GDM1 (cell line): ENCODE data around the gene RNASE8.
A peak's percentile ranks its signal among the peaks of the same experiment; 100 is the strongest.
"Not testable (repeated sequence)": the region's sequence is repeated elsewhere in the genome, so short reads cannot be mapped to it uniquely, and the experiment has no call there.

Experiments
- DNase-seq: peaks from one replicate; lab custom pipeline; 2025; lab: John Stamatoyannopoulos, UW

Gene RNASE8

DNA sequence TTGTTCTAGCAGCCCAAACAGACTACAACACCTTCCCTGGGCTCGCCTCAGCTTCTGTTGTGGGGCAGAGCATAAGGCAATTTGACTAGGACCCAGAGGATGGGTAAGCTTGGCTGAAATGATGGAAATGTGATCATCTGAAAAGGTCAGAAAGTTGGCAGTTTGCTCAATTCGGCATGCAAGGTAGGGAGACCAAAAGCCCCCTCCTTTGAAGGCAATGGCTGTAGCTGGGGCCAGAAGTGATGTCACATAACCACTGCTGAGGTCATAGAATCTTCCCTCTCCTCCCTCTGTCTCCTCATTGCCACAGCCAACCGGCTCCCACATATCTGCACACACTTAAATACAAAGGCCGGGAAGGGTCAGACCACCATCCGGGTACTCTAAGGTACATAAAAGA lies 27.7 kb upstream of the RNASE8 start, which contains the start of gene TPPP2:
TSS of gene TPPP2 (plus strand) at position 301 of the 400 bp plus-strand sequence. CDS start 365 bp downstream, outside the sequence.
- DNase-seq: no peak

GRCh38 chr14:21030531-21030930 lies 27.1 kb upstream of the RNASE8 start:
- no peak for DNase-seq

- no peak for DNase-seq
Measured at GRCh38 chr14:21032326-21033132, 25.1 kb upstream of the RNASE8 start.

- no peak for DNase-seq
Measured at GRCh38 chr14:21033133-21033698, 24.4 kb upstream of the RNASE8 start.

GRCh38 chr14:21034707-21035106 lies 22.9 kb upstream of the RNASE8 start, which contains the start of gene RNASE13:
Gene RNASE13, minus strand, starts transcription at chr14:21034807. Its CDS starts 519 bp downstream, at chr14:21034288.
- DNase-seq: no peak

DNA sequence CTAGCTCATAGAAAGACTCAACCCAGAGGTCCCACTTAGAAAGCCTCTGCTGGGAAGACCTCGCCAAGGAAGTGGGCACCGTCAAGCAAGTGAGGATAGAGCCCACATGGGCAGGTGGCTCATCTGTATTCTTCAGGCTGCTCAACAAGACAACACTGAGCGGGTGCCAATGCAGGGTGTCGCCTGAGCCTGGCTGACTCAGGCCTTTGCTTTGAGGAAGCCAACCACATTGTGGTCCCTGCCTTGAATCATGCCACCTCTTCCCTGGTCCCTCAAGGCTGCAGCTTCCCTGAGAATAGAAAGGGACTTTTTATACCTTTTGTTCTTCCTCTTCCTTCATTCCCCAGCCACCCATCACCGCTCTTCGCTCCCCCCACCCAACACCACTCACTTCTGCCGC lies 20.9 kb upstream of the RNASE8 start:
- no peak for DNase-seq

DNA sequence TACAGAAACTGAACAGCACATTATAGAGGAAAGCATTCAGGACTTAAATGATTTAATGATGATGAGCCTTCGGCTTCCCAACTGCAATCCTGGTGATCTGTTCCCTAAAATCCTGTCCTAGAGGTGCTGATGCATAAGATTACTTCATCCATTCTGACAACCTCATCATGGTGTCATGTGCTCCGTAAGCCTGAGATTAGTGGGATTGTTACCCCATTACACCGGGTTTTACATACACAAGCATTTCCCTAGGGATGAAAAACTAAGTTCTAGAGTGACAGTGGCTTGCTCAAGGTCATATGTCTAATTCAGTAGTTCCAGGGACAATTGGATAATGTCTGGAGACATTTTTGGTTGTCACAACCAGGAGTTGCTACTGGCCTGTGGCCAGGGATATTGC lies 20.5 kb upstream of the RNASE8 start:
- DNase-seq: no peak

GRCh38 chr14:21038441-21039422 lies 18.9 kb upstream of the RNASE8 start:
- DNase-seq: no peak

DNA sequence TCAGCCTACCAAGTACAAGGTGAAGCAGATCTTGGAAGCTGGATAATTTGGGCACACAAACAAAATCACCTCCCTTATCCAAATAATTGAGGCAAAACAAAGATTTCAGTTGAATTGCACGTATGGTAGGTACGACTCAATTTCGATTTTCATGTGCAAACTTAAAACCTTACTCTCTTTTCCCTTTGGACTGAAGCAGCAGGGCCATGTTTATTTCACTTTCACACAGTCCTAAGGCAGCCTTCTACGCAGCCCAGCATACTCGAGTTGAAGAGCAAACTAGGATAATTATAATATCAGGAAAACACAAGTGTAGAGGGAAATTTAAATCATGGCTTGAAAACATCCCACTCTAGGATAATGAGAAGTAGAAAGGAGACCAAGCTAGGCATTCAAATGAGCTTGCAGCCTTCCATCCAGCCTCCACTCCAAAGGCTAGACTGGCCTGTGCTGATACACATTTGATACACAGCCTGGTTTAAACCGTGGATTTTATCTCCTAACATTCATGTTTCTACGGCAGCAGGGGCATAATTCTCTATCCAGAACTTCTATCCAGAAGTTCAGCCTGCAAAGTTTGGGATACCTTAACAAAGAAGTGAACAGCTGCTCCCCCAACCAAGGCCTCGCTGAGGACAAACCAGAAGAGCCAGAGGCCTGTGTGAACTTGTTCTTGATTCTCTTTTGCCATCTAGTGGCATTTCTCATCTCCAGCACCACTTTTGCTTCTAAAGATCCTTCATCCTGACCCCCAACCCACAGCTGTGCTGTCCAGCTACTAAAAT lies 17.8 kb upstream of the RNASE8 start:
- peak; percentile 63 for DNase-seq

DNA sequence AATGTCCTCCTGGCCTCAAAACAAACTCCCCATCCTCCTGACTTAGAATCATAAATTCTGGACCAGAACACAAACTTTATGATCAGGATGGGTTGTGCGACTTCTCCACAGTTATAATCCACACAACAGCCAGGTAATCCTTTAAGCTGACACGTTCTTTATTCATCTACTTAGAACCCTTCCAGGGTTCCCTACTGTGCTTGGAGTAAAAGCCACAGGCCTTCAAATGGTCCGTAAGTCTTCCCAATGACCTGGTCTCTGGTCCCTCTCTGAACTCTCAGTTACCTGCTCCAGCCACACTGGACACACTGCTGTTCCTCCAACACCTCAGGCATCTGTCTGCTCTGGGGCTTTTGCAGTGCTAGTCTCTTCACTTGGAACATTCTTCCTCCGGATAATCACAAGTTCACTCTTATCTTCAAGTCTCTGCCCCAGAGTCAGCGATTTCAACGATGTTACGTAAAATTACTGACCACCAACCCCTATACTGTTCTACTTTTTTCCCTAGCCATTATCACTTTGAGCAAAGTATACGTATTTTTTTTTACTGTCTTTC lies 17.2 kb upstream of the RNASE8 start:
- no peak for DNase-seq

DNA sequence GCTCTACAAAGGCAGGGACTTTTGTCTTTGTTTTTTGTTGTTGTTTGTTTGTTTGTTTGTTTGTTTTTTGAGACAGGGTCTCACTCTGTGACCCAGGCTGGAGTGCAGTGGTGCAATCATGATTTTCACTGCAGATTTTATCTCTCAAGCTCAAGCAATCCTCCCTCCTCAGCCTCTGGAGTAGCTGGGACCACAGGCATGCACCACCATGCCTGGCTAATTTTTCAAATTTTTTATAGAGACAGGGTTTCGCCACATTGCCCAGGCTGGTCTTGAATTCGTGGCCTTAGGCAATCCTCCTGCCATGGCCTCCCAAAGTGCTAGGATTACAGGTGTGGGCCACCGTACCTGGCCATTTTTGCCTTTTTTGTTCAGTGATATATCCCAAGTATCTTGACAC lies 16.7 kb upstream of the RNASE8 start:
- DNase-seq: not testable (repeated sequence)

DNA sequence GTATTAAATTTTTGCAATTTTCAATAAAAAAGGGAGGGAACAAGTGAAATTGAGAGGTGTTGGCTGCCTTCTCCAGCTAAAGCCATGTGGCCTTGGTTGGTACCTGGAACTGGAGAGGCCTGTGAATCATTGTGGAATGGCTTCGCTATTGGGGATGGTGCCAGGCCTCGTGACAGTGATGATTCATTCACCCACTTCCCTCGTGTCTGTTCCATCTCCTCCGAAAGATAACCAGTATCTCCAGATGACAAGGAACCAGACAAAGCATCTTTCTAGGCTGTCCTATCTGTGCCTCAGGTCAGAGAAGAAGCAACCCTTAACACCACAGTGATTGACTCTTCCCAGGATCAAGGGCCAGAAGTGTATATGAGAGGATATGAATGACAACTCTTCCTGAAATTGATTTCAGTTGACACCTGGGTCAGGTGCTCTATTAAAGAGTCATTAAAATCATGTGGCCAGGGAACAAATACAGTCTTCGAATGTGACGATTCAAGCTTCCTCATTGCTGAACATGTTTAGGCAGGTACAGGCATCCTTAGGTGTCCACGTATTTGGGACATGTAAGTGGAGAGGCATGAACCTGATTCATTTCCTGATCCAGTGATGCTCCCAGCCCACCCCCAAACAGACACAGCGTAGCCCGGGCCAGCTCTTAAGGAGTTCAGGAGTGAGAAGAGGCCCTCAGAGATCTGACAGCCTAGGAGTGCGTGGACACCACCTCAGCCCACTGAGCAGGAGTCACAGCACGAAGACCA lies 15.8 kb upstream of the RNASE8 start, which contains the start of gene RNASE7:
TSS of gene RNASE7 (plus strand) at position 687 of the 758 bp plus-strand sequence. CDS start 631 bp downstream, outside the sequence.
- no peak for DNase-seq

- no peak for DNase-seq
Measured at GRCh38 chr14:21042918-21043317, 14.7 kb upstream of the RNASE8 start.

DNA sequence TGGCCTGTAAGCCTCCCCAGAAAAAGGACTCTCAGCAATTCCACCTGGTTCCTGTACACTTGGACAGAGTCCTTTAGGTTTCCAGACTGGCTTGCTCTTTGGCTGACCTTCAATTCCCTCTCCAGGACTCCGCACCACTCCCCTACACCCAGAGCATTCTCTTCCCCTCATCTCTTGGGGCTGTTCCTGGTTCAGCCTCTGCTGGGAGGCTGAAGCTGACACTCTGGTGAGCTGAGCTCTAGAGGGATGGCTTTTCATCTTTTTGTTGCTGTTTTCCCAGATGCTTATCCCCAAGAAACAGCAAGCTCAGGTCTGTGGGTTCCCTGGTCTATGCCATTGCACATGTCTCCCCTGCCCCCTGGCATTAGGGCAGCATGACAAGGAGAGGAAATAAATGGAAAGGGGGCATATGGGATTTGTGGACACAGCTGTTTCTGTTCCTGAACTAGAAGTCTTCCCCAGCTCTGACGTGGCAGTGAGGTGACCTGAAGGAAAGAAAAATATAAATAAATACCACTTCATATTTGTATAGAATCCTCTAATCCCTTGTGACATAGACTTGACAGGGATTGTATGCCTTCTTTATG lies 14.1 kb upstream of the RNASE8 start:
- DNase-seq: no peak

DNA sequence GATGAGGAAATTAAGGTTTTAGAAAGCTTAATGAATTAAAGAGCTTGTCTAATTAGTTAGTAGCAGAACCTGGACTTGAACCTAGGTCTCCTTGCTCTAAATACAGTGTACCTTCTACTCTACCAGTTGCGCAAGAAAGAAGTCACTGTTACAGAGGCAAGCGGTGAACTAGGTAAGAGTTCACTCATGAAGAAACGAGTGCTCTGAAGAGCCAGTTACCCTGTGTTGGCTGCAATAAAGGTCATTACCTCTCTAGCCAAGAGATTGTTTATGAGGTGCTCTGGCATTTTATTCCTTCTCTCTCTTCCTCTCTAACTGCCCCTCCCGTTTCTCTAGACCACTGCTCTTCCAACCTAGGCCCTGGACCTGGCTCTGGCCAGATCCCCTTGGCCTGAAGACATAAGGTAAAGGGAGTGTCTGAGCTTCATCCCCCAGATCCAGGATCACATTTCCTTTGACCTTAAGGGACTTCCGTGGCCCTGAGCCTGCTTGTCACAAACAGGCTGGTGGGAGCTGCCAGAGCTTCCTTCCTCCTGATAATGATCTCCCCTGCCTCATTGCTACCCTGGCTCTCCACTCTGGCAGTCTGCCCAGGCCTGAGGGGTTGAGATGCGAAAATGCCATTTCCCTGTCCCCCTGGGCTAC lies 13.5 kb upstream of the RNASE8 start:
- peak; percentile 81 for DNase-seq

DNA sequence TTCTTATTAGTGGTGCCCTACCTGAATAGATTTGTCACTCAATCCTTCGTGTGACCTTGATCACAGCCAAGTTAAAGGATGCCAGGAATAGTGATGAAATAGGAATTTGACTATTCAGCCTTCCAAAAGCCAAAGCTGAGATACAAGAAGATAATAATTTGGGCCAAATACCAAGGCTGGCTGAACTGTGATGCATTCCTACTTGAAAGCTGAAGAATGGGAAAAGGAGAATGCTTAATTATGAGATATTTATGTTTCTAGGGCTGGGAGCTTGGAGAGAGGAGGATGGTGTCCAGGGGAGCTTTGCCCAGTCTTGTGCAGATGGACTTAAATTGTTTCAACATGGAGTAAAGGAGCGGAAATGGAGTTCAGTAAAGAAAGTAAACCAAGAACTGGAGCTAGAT lies 10.2 kb upstream of the RNASE8 start:
- DNase-seq: no peak

GRCh38 chr14:21048638-21049037 lies 9.0 kb upstream of the RNASE8 start:
- no peak for DNase-seq

- DNase-seq: no peak
Measured at GRCh38 chr14:21049271-21049673, 8.3 kb upstream of the RNASE8 start.

GRCh38 chr14:21050597-21050996 lies 7.0 kb upstream of the RNASE8 start:
- no peak for DNase-seq
